Breast epithelium (tissue), 4 donors: Measurements from ENCODE around the gene RNASE9. TPM values are rescaled to one million over a fixed set of nuclear protein-coding genes. Genes with fewer than 3 reads are reported as not detected.

Source experiments
- DNase-seq, 2 donors: peaks; one replicate each; pipeline ENCODE4 v3.0.0-alpha.2; 2019; ENCODE audit warnings: low spot score in 2 of 2
- H3K27ac ChIP-seq, 2 donors: fragments of 200-600 bp; sonication (generic) in 1 of 2; one replicate each; pipeline ENCODE4 v1.5.1; 2016 to 2019; ENCODE audit warnings: mild to moderate bottlenecking in 1 of 2
- H3K27me3 ChIP-seq, 2 donors: fragments of 200-600 bp; sonication (generic) in 1 of 2; one replicate each; pipeline versions ENCODE4 v1.5.1 to v1.6.0; 2017 to 2019; ENCODE audit warnings: control low read depth in 1 of 2, mild to moderate bottlenecking in 1 of 2
- H3K36me3 ChIP-seq: fragments of 200-600 bp; one replicate; pipeline ENCODE4 v1.5.1; 2019
- H3K4me1 ChIP-seq, 2 donors: fragments of 200-600 bp; sonication (generic); one replicate each; pipeline ENCODE4 v1.5.1; 2016 to 2019; ENCODE audit warnings: control low read depth in 1 of 2
- H3K4me3 ChIP-seq, 3 donors: fragments of 200-600 bp; sonication (generic); 1 replicate in 2 of 3; 2 replicates in 1 of 3; pipeline ENCODE4 v1.5.1; 2016 to 2019; ENCODE audit warnings: mild to moderate bottlenecking in 3 of 3, moderate library complexity in 2 of 3
- H3K9me3 ChIP-seq, 2 donors: fragments of 200-600 bp; sonication (generic) in 1 of 2; one replicate each; pipeline ENCODE4 v1.5.1; 2016 to 2019; ENCODE audit warnings: control low read depth in 1 of 2
- CTCF ChIP-seq, 3 donors: fragments of 450-650 bp; IDR thresholded peaks; one replicate each; pipeline ENCODE4 v1.5.1; 2016 to 2017; ENCODE audit warnings: antibody characterized with exemption in 3 of 3, mild to moderate bottlenecking in 3 of 3, moderate library complexity in 3 of 3
- POLR2A ChIP-seq: fragments of 450-650 bp; IDR thresholded peaks from one replicate; pipeline ENCODE4 v1.6.1; 2016; ENCODE audit warnings: antibody characterized with exemption, mild to moderate bottlenecking, moderate library complexity
- POLR2AphosphoS5 ChIP-seq, 3 donors: sonication (generic); formaldehyde crosslinking; IDR thresholded peaks; one replicate each; pipeline ENCODE4 v1.6.1; 2017; ENCODE audit warnings: antibody characterized with exemption in 3 of 3
- intact Hi-C: fragments of 100-400 bp; cut with DNase I; formaldehyde crosslinking; loops from one replicate; pipeline ENCODE4 v1.15.1; 2023; ENCODE audit warnings: low total_unique reads
- total RNA-seq, 3 donors: library from RNA; depleted of rRNA; stranded (reverse); fragments of >200 nt; gene quantifications; one replicate each; pipeline ENCODE4 v1.1.0, GENCODE V29; 2016

RNASE9 gene
- total RNA-seq, 3 donors from 2014 or later = not detected

- Histone ChIP-seq H3K36me3 (no peaks in the 10 kb centered on the region), H3K4me3 (no peak overlapping the region), H3K9me3 (no peaks in the 10 kb centered on the region), H3K4me1 (no peaks in the 10 kb centered on the region), H3K27me3 (no peaks in the 10 kb centered on the region), H3K27ac (no peak overlapping the region)
- DNase-seq = no peak
- intact Hi-C loops = no loop called here
- TF ChIP-seq POLR2A (no peak), CTCF (IDR thresholded peaks at IDR 0.05) (no peak), POLR2AphosphoS5 (IDR thresholded peaks at IDR 0.05) (no peak)
Measured at GRCh38 chr14:20557212-20557542, 3.7 kb downstream of the RNASE9 start.

- no peaks in the 10 kb centered on the region for H3K9me3 ChIP-seq
- no peak overlapping the region for H3K4me3 ChIP-seq
- no peak for TF ChIP-seq POLR2A
- TF ChIP-seq POLR2AphosphoS5 (IDR thresholded peaks at IDR 0.05) = no peak
- no peak for TF ChIP-seq CTCF (IDR thresholded peaks at IDR 0.05)
- no peaks in the 10 kb centered on the region for H3K4me1 ChIP-seq
- no peak for DNase-seq
- no peak overlapping the region for H3K27ac ChIP-seq
- intact Hi-C loops = no loop called here
- H3K27me3 ChIP-seq = no peaks in the 10 kb centered on the region
- no peaks in the 10 kb centered on the region for H3K36me3 ChIP-seq
Measured at GRCh38 chr14:20556500-20557211, 4.2 kb downstream of the RNASE9 start.

- TF ChIP-seq POLR2A (no peak), CTCF (IDR thresholded peaks at IDR 0.05) (no peak), POLR2AphosphoS5 (IDR thresholded peaks at IDR 0.05) (no peak)
- Histone ChIP-seq H3K27ac (no peak overlapping the region), H3K4me3 (no peak overlapping the region), H3K4me1 (no peaks in the 10 kb centered on the region), H3K36me3 (no peaks in the 10 kb centered on the region), H3K9me3 (no peaks in the 10 kb centered on the region), H3K27me3 (no peaks in the 10 kb centered on the region)
- no peak for DNase-seq
- intact Hi-C loops = no loop called here
Measured at GRCh38 chr14:20555845-20556244, 5.0 kb downstream of the RNASE9 start.

GRCh38 chr14:20553024-20553423 is 7.8 kb downstream of the RNASE9 start:
- H3K36me3 ChIP-seq = no peaks in the 10 kb centered on the region

More at GRCh38 chr14:20553024-20553423, 7.8 kb downstream of the RNASE9 start:
- no peaks in the 10 kb centered on the region for H3K9me3 ChIP-seq
- no peak for DNase-seq
- no peaks in the 10 kb centered on the region for H3K27me3 ChIP-seq
- intact Hi-C loops = no loop called here
- no peak for TF ChIP-seq POLR2AphosphoS5 (IDR thresholded peaks at IDR 0.05)
- TF ChIP-seq CTCF (IDR thresholded peaks at IDR 0.05) = no peak
- TF ChIP-seq POLR2A = no peak
- H3K4me1 ChIP-seq = no peaks in the 10 kb centered on the region
- no peak overlapping the region for H3K4me3 ChIP-seq
- no peak overlapping the region for H3K27ac ChIP-seq
